Right lobe of liver (tissue), 6 donors: ENCODE measurements around the gene ACTG2. TPM values are rescaled to one million over a fixed set of nuclear protein-coding genes. Genes with fewer than 3 reads are reported as not detected.
"Not testable (repeated sequence)": the region's sequence is repeated elsewhere in the genome, so short reads cannot be mapped to it uniquely, and the experiment has no call there.

Experiments
- ATAC-seq, 4 donors: fragments of 200-7000 bp; cut with Tn5 transposase; one replicate each; pipeline ENCODE4 v1.9.1; 2020; ENCODE audit warnings: mild to moderate bottlenecking in 4 of 4, moderate library complexity in 4 of 4
- DNase-seq, 3 donors: peaks; one replicate each; pipeline ENCODE4 v3.0.0-alpha.2; 2020
- H3K27ac ChIP-seq, 3 donors: fragments of 200-600 bp; one replicate each; pipeline ENCODE4 v1.8.0; 2022
- H3K27me3 ChIP-seq, 2 donors: fragments of 200-600 bp; one replicate each; pipeline ENCODE4 v1.8.0; 2022
- H3K36me3 ChIP-seq, 4 donors: fragments of 200-600 bp; sonication (generic) in 1 of 4; one replicate each; pipeline versions ENCODE4 v1.5.1 to v1.8.0; 2017 to 2022; ENCODE audit warnings: control low read depth in 1 of 4
- H3K4me1 ChIP-seq, 4 donors: fragments of 200-600 bp; sonication (generic) in 1 of 4; one replicate each; pipeline versions ENCODE4 v1.5.1 to v1.8.0; 2017 to 2022; ENCODE audit warnings: control low read depth in 1 of 4
- H3K4me3 ChIP-seq, 3 donors: fragments of 200-600 bp; one replicate each; pipeline ENCODE4 v1.8.0; 2022
- H3K9me3 ChIP-seq, 4 donors: fragments of 200-600 bp; sonication (generic) in 1 of 4; one replicate each; pipeline versions ENCODE4 v1.5.1 to v1.8.0; 2017 to 2022; ENCODE audit warnings: control low read depth in 1 of 4
- CTCF ChIP-seq, 4 donors: fragments of 200-600 bp in 3 of 4; fragments of 450-650 bp in 1 of 4; IDR thresholded peaks; one replicate each; pipeline versions ENCODE4 v1.5.1 to v1.8.0; 2016 to 2022; ENCODE audit warnings: antibody characterized with exemption in 4 of 4, mild to moderate bottlenecking in 2 of 4
- POLR2A ChIP-seq: fragments of 450-650 bp; IDR thresholded peaks from one replicate; pipeline ENCODE4 v1.6.1; 2017; ENCODE audit warnings: antibody characterized with exemption, mild to moderate bottlenecking
- WGBS: methylation state at CpG from one replicate; pipeline ENCODE4 v1.1.6; 2018; ENCODE audit warnings: low coverage, low lambda C conversion rate; ENCODE audit not compliant: insufficient coverage; ENCODE audit errors: missing lambda C conversion rate; 5-methylcytosine and 5-hydroxymethylcytosine counted together
- intact Hi-C, 2 donors: fragments of 100-400 bp; cut with DNase I; formaldehyde crosslinking; loops; one replicate each; pipeline versions ENCODE4 v1.11.2 to v1.14.1; 2022
- total RNA-seq, 6 experiments: library from RNA; depleted of rRNA in 2 of 6; stranded (reverse); fragments of >200 nt in 2 of 6; fragmentation: NEBNext Ultra II Directional in 3 of 6; extraction: Animal tissue kit (Norgen Biotek cat#: 25700) in 3 of 6; gene quantifications; one replicate each; pipeline versions ENCODE4 v1.1.0 to v1.2.4, GENCODE V29; 2016 to 2023
- donor health status: DM: no; HTN: yes; CAD: no.
- donor health status: DM: no; HTN: no; CAD: no.
- donor health status: DM: no; HTN: no; CAD: no.
- donor health status: DM: no; HTN: yes; CAD: no.
- donor health status: DM: no; HTN: yes; CAD: no.

Gene ACTG2
- total RNA-seq, 6 experiments from 2014 or later = 0.39 to 12.8 (median 1.1) TPM

GRCh38 chr2:73897934-73898333 is 5.1 kb downstream of the ACTG2 start:
- no peaks in the 10 kb centered on the region for H3K9me3 ChIP-seq
- TF ChIP-seq CTCF (IDR thresholded peaks at IDR 0.05) (no peak), POLR2A (no peak)
- no peak for DNase-seq
- no peaks in the 10 kb centered on the region for H3K27me3 ChIP-seq
- 77% methylated on average over 2 of the region's 6 CpGs for WGBS
- H3K27ac ChIP-seq = no peak overlapping the region
- H3K36me3 ChIP-seq = no peaks in the 10 kb centered on the region
- intact Hi-C loops = no loop called here
- no peak for ATAC-seq
- no peak overlapping the region for H3K4me3 ChIP-seq
- H3K4me1 ChIP-seq = no peaks in the 10 kb centered on the region

GRCh38 chr2:73899801-73900336 is 7.1 kb downstream of the ACTG2 start:
- no peak for DNase-seq
- no peaks in the 10 kb centered on the region for H3K9me3 ChIP-seq
- intact Hi-C loops = no loop called here
- no peaks in the 10 kb centered on the region for H3K27me3 ChIP-seq
- no peak overlapping the region for H3K4me3 ChIP-seq
- no peak for ATAC-seq
- no peaks in the 10 kb centered on the region for H3K36me3 ChIP-seq
- H3K4me1 ChIP-seq = no peaks in the 10 kb centered on the region
- WGBS = 72% methylated on average over 2 of the region's 8 CpGs
- H3K27ac ChIP-seq = no peak overlapping the region
- no peak for TF ChIP-seq POLR2A
- TF ChIP-seq CTCF (IDR thresholded peaks at IDR 0.05) = no peak

DNA sequence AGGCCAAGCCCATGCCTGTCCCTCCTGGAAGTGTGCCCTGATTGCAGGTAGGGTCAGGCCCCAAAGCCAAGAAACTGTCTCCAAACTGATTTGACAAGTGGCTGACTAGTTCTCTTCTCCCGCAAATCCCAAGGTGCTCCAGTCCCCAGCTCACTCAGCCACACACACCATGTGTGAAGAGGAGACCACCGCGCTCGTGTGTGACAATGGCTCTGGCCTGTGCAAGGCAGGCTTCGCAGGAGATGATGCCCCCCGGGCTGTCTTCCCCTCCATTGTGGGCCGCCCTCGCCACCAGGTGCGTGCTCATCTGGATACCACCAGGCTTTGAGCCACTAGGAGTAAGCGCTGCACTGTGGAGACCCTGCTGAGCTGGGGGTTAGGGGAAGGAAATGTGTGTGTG is 8.3 kb downstream of the ACTG2 start:
- H3K9me3 ChIP-seq = no peaks in the 10 kb centered on the region
- H3K36me3 ChIP-seq = no peaks in the 10 kb centered on the region
- intact Hi-C loops = no loop called here
- WGBS = 82% methylated on average over 4 of the region's 10 CpGs
- ATAC-seq (no peak), DNase-seq (no peak)
- H3K27ac ChIP-seq = no peak overlapping the region
- H3K4me1 ChIP-seq = no peaks in the 10 kb centered on the region
- TF ChIP-seq POLR2A = no peak
- no peak for TF ChIP-seq CTCF (IDR thresholded peaks at IDR 0.05)
- H3K27me3 ChIP-seq = no peaks in the 10 kb centered on the region
- no peak overlapping the region for H3K4me3 ChIP-seq

DNA sequence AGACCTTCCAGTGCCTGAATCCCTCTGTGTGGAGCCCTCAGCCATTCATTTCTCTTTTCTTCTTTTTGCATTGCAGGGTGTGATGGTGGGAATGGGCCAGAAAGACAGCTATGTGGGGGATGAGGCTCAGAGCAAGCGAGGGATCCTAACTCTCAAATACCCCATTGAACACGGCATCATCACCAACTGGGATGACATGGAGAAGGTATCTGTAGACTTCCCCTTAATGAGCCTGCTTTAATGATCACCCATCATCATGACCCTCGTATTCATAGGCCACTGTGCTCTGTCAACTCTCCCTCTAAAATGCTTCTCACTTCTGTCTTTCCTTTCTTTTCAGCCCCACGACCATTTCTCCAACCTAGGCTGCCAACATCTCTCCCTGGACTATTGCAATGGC is 9.5 kb downstream of the ACTG2 start:
- intact Hi-C loops = no loop called here
- Histone ChIP-seq H3K9me3 (no peaks in the 10 kb centered on the region), H3K36me3 (no peaks in the 10 kb centered on the region), H3K27ac (no peak overlapping the region), H3K4me1 (no peaks in the 10 kb centered on the region), H3K4me3 (no peak overlapping the region), H3K27me3 (no peaks in the 10 kb centered on the region)
- no peak for TF ChIP-seq POLR2A
- no peak for TF ChIP-seq CTCF (IDR thresholded peaks at IDR 0.05)
- ATAC-seq (no peak), DNase-seq (no peak)
- 67% methylated on average over 3 of the region's 4 CpGs for WGBS

- Histone ChIP-seq H3K27me3 (no peaks in the 10 kb centered on the region), H3K36me3 (no peaks in the 10 kb centered on the region), H3K27ac (no peak overlapping the region), H3K9me3 (no peaks in the 10 kb centered on the region), H3K4me1 (no peaks in the 10 kb centered on the region), H3K4me3 (no peak overlapping the region)
- TF ChIP-seq CTCF (IDR thresholded peaks at IDR 0.05) (no peak), POLR2A (no peak)
- ATAC-seq = no peak
- intact Hi-C loops = no loop called here
- 76% methylated on average over 4 of the region's 4 CpGs for WGBS
- no peak for DNase-seq
Observed at GRCh38 chr2:73903313-73903712, 10.5 kb downstream of the ACTG2 start.

- ATAC-seq, H3K27ac ChIP-seq, H3K36me3 ChIP-seq, H3K9me3 ChIP-seq, intact Hi-C loops, H3K4me3 ChIP-seq, H3K27me3 ChIP-seq, H3K4me1 ChIP-seq, DNase-seq: not testable (repeated sequence)
- WGBS = 80% methylated on average over 3 of the region's 5 CpGs
Observed at GRCh38 chr2:73903949-73904613, 11.3 kb downstream of the ACTG2 start.
